H4 (cell line): ENCODE data around the gene DXO. TPM values are rescaled to one million over a fixed set of nuclear protein-coding genes. Genes with fewer than 3 reads are reported as not detected.
"Not testable (repeated sequence)": the region's sequence is repeated elsewhere in the genome, so short reads cannot be mapped to it uniquely, and the experiment has no call there.

ENCODE experiments used
- DNase-seq: peaks from one replicate; pipeline ENCODE4 v3.0.0-alpha.2; 2015; ENCODE audit warnings: low spot score
- total RNA-seq: library from RNA; depleted of rRNA; stranded (reverse); fragments of >200 nt; shearing (Covaris generic); gene quantifications from 2 replicates; pipeline ENCODE4 v1.2.3, GENCODE V29; 2014; rRNA removed

DXO gene
- 11.0 and 13.5 TPM in 2 replicates for total RNA-seq

DNA sequence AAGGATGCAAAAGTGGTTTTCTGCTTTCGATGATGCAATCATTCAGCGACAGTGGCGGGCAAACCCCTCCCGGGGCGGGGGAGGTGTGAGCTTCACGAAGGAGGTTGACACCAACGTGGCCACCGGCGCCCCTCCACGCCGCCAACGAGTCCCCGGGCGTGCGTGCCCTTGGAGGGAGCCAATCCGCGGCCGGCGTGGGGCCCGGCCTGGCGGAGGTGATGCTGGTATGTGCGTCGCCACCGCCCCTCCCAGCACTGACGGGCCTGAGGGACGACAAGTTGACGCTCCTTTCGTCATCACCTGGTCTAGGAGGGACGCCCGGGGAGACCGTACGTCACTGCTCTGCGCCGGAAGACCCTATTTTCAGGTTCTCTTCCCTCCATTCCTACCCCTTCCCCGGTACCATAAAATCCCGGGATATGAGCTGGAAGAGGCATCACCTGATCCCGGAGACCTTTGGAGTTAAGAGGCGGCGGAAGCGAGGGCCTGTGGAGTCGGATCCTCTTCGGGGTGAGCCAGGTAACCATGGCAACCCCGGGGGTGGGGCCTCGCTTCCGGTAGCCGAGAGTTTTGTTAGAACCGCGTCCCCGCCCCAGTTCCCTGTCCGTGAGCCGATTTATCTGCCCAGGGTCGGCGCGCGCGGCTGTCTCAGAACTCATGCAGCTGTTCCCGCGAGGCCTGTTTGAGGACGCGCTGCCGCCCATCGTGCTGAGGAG lies at the start of gene DXO:
Gene DXO, minus strand, starts transcription at position 146 of the 716 bp plus-strand sequence. CDS start 463 bp downstream, outside the sequence.
- peak; percentile 99 for DNase-seq

- not testable (repeated sequence) for DNase-seq
These were observed 42.6 kb upstream of the DXO start, which contains the start of gene C4B for GRCh38 chr6:32014547-32014946. Gene C4B (plus strand): TSS chr6:32014795. CDS start chr6:32014846, 51 bp downstream.

DNA sequence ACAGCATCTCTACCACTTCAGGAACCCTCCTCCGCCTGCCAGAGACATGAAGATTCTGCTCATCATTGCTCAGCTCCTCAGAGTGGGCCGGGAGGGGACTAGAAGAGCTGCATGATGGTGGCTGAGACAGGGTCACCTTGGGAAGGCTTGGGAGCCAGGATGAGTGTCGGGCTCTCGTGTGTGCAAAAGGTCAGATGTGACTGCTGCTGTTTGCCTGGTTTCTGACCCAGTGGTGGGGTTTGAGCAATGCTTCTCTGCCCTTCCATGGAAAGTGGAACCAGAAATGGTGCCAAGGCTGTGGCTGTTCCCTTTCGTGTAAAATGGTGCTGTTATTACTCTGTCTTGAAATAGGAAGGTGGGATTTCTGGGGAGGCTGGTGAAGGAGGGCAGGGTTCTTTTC lies 41.8 kb upstream of the DXO start:
- not testable (repeated sequence) for DNase-seq

GRCh38 chr6:32012941-32013617 lies 41.1 kb upstream of the DXO start:
- DNase-seq, result not testable (repeated sequence)

- DNase-seq, result not testable (repeated sequence)
These were observed 39.1 kb upstream of the DXO start for GRCh38 chr6:32010856-32011530.

GRCh38 chr6:32009537-32009936 lies 37.6 kb upstream of the DXO start:
- DNase-seq, result not testable (repeated sequence)

DNA sequence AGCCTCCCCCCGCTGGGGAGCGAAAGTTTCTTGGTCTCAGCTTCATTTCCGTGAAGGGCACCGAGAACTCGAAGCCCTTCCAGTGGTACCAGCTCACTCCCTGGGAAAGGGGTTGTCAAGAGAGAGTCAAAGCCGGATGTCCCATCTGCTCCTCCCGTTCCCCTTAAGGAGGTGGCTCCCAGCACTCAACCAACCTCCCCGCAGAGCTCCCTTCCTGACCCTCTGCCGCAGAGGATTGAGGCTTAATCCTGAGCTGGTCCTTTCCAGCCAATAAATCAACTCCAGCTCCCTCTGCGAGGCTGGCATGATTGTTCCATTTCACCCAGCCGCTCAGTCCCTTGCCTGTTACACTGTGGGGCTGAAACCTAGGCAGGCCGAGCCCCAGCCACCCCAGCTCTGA lies 36.7 kb upstream of the DXO start:
- DNase-seq, result not testable (repeated sequence)

DNA sequence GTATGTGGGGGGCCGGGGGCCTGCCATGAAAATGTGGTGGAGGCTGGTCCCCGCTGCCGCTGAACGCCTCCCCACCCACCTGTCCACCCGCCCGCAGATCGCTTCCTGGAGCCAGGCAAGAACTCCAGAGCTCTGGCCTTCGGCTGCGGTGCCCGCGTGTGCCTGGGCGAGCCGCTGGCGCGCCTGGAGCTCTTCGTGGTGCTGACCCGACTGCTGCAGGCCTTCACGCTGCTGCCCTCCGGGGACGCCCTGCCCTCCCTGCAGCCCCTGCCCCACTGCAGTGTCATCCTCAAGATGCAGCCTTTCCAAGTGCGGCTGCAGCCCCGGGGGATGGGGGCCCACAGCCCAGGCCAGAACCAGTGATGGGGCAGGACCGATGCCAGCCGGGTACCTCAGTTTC lies 36.1 kb upstream of the DXO start:
- not testable (repeated sequence) for DNase-seq

DNA sequence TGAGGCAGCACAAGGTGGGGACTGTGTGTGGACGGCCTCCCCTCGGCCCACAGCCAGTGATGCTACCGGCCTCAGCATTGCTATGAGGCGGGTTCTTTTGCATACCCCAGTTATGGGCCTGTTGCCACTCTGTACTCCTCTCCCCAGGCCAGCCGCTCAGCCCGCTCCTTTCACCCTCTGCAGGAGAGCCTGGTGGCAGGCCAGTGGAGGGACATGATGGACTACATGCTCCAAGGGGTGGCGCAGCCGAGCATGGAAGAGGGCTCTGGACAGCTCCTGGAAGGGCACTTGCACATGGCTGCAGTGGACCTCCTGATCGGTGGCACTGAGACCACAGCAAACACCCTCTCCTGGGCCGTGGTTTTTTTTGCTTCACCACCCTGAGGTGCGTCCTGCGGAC lies 35.1 kb upstream of the DXO start:
- DNase-seq, result not testable (repeated sequence)

DNA sequence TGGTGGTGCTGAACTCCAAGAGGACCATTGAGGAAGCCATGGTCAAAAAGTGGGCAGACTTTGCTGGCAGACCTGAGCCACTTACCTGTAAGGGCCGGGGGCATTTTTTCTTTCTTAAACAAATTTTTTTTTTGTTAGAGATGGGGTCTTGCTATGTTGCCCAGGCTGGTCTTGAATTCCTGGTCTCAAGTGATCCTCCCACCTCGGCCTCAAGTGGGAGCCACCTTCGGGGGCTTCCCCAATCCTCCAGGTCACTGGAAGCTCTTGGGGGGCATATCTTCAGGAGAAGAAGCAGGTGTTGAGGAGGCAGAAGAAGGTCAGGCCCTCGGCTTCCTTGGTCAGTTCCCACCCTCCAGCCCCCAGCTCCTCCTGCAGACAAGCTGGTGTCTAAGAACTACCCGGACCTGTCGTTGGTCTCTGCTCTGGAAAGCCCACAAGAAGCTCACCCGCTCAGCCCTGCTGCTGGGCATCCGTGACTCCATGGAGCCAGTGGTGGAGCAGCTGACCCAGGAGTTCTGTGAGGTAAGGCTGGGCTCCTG lies 34.1 kb upstream of the DXO start:
- not testable (repeated sequence) for DNase-seq

DNA sequence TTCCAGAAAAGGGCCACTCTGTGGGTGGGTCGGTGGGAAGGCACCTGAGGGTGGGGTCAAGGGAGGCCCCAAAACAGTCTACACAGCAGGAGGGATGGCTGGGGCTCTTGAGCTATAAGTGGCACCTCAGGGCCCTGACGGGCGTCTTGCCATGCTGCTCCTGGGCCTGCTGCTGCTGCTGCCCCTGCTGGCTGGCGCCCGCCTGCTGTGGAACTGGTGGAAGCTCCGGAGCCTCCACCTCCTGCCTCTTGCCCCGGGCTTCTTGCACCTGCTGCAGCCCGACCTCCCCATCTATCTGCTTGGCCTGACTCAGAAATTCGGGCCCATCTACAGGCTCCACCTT lies 33.6 kb upstream of the DXO start:
- not testable (repeated sequence) for DNase-seq

DNA sequence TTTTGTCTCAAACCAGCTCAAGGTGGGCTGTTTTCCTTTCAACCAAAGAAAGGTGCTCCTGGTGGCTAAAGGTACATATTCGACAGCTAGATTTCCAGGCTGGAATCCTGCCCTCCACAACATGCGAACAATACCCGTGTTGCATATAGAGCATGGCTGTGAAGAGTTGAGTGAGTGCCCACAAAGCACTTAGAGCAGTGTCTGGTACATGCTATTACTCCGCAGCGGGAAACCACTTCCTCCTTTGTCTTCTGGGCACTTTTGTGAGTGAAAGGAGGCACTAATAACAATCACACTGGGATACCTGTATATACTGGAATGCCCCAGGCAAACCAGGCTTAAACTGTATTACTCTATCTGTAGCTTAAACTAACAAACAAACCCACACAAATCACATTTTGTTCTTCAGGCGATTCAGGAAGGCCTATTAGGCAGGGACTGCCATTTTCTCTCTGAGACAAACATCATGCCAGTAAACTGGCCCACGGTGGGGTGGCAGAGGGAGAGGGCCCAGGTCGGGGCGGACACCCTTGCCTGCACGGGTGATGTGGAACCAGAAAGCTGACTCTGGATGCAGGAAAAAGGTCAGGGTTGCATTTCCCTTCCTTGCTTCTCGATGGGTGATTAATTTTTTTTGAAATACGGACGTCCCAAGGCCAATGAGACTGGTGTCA lies 33.1 kb upstream of the DXO start:
- not testable (repeated sequence) for DNase-seq

- DNase-seq, result not testable (repeated sequence)
These were observed 32.5 kb upstream of the DXO start for GRCh38 chr6:32004393-32004792.

DNA sequence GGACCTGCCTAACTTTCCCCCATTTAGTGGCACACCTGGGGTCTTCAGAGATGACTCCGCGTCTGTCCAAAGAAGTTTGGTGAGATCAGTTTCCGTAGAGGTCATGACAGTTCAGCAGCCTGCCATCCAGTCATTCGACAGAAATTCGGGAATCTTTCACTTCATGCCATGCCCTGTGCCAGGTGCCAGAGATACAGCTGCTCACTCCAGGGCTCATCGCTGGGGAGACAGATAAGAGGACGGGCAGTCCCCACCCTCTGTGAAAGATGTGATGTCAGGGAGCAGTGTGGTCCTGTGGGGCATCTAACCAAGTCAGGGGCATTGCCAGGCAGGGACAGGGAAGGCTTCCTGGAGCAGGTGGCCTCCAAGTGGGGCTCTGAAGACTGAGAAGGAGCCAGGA lies 31.4 kb upstream of the DXO start:
- DNase-seq, result not testable (repeated sequence)

- DNase-seq, result not testable (repeated sequence)
These were observed 30.8 kb upstream of the DXO start for GRCh38 chr6:32002546-32003268.

DNA sequence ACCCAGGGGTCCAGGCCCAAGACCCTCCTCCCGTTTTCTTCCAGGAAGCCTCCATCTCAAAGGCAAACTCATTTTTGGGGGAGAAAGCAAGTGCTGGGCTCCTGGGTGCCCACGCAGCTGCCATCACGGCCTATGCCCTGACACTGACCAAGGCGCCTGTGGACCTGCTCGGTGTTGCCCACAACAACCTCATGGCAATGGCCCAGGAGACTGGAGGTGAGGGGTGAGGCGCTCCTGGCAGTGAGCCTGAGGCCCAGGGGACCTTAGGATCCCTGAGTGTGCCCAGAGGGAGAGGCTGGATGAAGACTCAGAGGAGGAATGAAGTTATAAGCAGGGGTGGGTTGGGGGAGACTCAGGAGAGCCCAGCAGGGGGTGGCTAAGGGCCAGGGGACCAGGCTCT lies 24.4 kb upstream of the DXO start:
- DNase-seq, result not testable (repeated sequence)

DNA sequence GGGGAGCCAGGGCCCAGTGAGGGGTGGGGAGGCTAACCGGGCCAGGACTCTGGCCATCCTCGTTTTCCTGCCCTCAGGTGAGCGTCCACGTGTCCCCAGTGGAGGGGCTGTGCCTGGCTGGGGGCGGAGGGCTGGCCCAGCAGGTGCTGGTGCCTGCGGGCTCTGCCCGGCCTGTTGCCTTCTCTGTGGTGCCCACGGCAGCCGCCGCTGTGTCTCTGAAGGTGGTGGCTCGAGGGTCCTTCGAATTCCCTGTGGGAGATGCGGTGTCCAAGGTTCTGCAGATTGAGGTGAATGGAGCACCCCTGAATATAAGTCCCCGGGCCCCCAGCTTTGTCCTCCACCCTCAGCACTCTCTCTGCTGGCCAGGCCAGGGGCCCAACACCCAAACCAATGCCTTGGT lies 22.5 kb upstream of the DXO start:
- DNase-seq, result not testable (repeated sequence)

GRCh38 chr6:31989363-31989762 lies 17.4 kb upstream of the DXO start:
- DNase-seq, result not testable (repeated sequence)

- DNase-seq, result not testable (repeated sequence)
These were observed 9.8 kb upstream of the DXO start, which contains the start of gene C4A for GRCh38 chr6:31981744-31982143. Gene C4A (plus strand): TSS chr6:31982057. CDS start chr6:31982108, 51 bp downstream.

DNA sequence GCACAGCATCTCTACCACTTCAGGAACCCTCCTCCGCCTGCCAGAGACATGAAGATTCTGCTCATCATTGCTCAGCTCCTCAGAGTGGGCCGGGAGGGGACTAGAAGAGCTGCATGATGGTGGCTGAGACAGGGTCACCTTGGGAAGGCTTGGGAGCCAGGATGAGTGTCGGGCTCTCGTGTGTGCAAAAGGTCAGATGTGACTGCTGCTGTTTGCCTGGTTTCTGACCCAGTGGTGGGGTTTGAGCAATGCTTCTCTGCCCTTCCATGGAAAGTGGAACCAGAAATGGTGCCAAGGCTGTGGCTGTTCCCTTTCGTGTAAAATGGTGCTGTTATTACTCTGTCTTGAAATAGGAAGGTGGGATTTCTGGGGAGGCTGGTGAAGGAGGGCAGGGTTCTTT lies 9.1 kb upstream of the DXO start:
- not testable (repeated sequence) for DNase-seq
